ENCODE data around the gene KNSTRN.

DNA sequence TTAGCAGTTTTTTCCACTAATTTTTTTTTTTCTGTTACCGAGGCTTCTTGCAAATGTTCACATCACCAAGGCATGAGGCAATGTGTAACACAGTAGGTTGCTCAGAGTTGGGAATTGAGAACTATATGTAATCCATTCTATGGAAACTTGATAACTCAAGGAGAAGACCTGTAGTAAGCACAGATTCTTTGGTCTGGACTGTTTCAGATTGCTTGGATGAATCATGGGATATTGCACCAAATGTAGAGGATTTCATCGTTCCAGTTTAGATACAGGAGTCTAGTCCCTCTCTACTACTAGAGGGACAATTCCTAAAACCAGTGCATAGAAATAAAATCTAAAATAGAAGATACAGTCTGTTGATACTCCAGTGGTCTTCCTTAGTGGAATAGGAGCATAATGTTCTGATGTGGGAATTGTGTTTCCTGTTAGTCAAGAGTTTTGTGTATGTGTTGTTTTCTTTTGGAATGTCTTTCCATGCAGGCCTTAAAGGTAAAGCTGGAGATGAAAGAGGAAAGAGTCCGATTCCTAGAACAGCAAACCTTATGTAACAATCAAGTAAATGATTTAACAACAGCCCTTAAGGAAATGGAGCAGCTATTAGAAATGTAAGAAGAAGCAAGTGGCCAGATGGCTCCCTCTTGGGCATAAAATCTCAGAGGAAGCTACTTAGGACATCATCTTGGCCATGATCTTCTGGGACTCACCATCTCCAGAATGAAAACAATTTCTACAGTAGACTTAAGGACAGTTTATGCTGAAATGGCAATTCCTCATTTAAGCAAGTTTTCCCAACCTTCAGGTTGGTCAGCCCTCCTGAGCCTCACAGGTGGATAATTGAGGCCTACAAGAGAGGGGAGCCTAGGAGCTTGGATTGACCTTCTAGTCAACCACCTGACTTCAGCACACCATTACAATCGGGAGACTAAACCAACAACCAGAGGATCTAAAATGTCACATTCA is 10.7 kb downstream of the KNSTRN start:
- TF ChIP-seq SUZ12 (IDR thresholded peaks at IDR 0.05; ENCODE audit: extremely low read depth, insufficient read depth, insufficient read length) = no peak
- no peak for TF ChIP-seq ZNF274 (IDR thresholded peaks at IDR 0.05; ENCODE audit: low read depth, low read length)
- no peak for TF ChIP-seq YY1 (IDR thresholded peaks at IDR 0.05; ENCODE audit: insufficient read depth, insufficient read length)

Data from NT2/D1 (cell line).